ENCODE results near the gene PGAM1. TPM values are rescaled to one million over a fixed set of nuclear protein-coding genes. Genes with fewer than 3 reads are reported as not detected.
A peak's percentile ranks its signal among the peaks of the same experiment; 100 is the strongest.

Gene PGAM1
- total RNA-seq (2014; rRNA removed; shearing (Covaris generic)), result 1,144 and 1,237 TPM in 2 replicates
- 879 and 921 TPM in 2 replicates for polyA plus RNA-seq (2016; fragmentation: Nextera tagmentation; extraction: Ambion mirVana)

GRCh38 chr10:97425964-97426775 lies at the start of gene PGAM1:
Gene PGAM1 (plus strand): TSS chr10:97426191. CDS start chr10:97426308, 117 bp downstream.
- H3K36me3 ChIP-seq (ENCODE audit: low read depth), result peaks cover 18% of the 10 kb centered on the region
- 1% methylated on average over 70 to 82 of the region's 90 CpGs for WGBS, 2 experiments (ENCODE audit: low coverage in 1 of 2, low lambda C conversion rate in 2 of 2, missing lambda C conversion rate in 2 of 2)
- TF ChIP-seq EZH2phosphoT487 (IDR thresholded peaks at IDR 0.05; ENCODE audit: insufficient read depth, low read depth), result no peak
- no peak for TF ChIP-seq EZH2 (IDR thresholded peaks at IDR 0.05; ENCODE audit: insufficient read depth, poor library complexity, severe bottlenecking)
- no peaks in the 10 kb centered on the region for H3K27me3 ChIP-seq (replicated peaks; ENCODE audit: insufficient read depth)
- peaks cover 43% of the 10 kb centered on the region for H3K4me1 ChIP-seq (ENCODE audit: insufficient read depth)
- H3K9ac ChIP-seq, result peak within 1 kb of the TSS; percentile 84
- no peaks in the 10 kb centered on the region; the same call in 1 of the 2 replicates for H4K20me1 ChIP-seq (ENCODE audit: insufficient read depth)
- peaks cover 70% of the 10 kb centered on the region for H3F3A ChIP-seq (ENCODE audit: insufficient read depth)
- peak within 1 kb of the TSS; percentile 95 for H3K4me2 ChIP-seq (ENCODE audit: unreplicated experiment)
- in situ Hi-C loops (cut with MboI), result no loop called here
- peak within 1 kb of the TSS; percentile 88 for H3K4me3 ChIP-seq
- peak within 1 kb of the TSS; percentile 91 for H3K27ac ChIP-seq
- H3K79me2 ChIP-seq (ENCODE audit: insufficient read depth), result peaks cover 55% of the 10 kb centered on the region
- peak within 1 kb of the TSS; percentile 88 for H2AFZ ChIP-seq
- no peaks in the 10 kb centered on the region for H3K9me3 ChIP-seq (ENCODE audit: low read depth)
- H3K9me2 ChIP-seq (ENCODE audit: insufficient read depth), result no peaks in the 10 kb centered on the region
- peak; percentile 96 for DNase-seq

GRCh38 chr10:97376413-97376812 lies 49.6 kb upstream of the PGAM1 start:
- no peak overlapping the region for H3K4me3 ChIP-seq
- no peaks in the 10 kb centered on the region for H3K9me2 ChIP-seq (ENCODE audit: insufficient read depth)
- H2AFZ ChIP-seq, result no peak overlapping the region
- no peaks in the 10 kb centered on the region for H4K20me1 ChIP-seq (ENCODE audit: insufficient read depth)
- H3K79me2 ChIP-seq (ENCODE audit: insufficient read depth), result no peaks in the 10 kb centered on the region
- H3F3A ChIP-seq (ENCODE audit: insufficient read depth), result no peaks in the 10 kb centered on the region
- no peaks in the 10 kb centered on the region; the same call in 1 of the 2 replicates for H3K36me3 ChIP-seq (ENCODE audit: low read depth)
- TF ChIP-seq EZH2phosphoT487 (IDR thresholded peaks at IDR 0.05; ENCODE audit: insufficient read depth, low read depth) (no peak), EZH2 (IDR thresholded peaks at IDR 0.05; ENCODE audit: insufficient read depth, poor library complexity, severe bottlenecking) (no peak)
- H3K9me3 ChIP-seq (ENCODE audit: low read depth), result no peaks in the 10 kb centered on the region
- H3K27ac ChIP-seq, result no peak overlapping the region
- WGBS, 2 experiments (ENCODE audit: low coverage in 1 of 2, low lambda C conversion rate in 2 of 2, missing lambda C conversion rate in 2 of 2), result 82 to 83% methylated on average over 6 of the region's 6 CpGs
- no peak for DNase-seq
- H3K27me3 ChIP-seq (replicated peaks; ENCODE audit: insufficient read depth), result no peaks in the 10 kb centered on the region
- H3K4me1 ChIP-seq (ENCODE audit: insufficient read depth), result no peaks in the 10 kb centered on the region
- in situ Hi-C loops (cut with MboI), result no loop called here
- no peak overlapping the region for H3K4me2 ChIP-seq (ENCODE audit: unreplicated experiment)
- H3K9ac ChIP-seq, result no peak overlapping the region

GRCh38 chr10:97378933-97379921 lies 46.8 kb upstream of the PGAM1 start:
- TF ChIP-seq EZH2phosphoT487 (IDR thresholded peaks at IDR 0.05; ENCODE audit: insufficient read depth, low read depth) (no peak), EZH2 (IDR thresholded peaks at IDR 0.05; ENCODE audit: insufficient read depth, poor library complexity, severe bottlenecking) (no peak)
- no peak overlapping the region for H3K4me3 ChIP-seq
- no peaks in the 10 kb centered on the region for H3K27me3 ChIP-seq (replicated peaks; ENCODE audit: insufficient read depth)
- no peaks in the 10 kb centered on the region for H3K9me3 ChIP-seq (ENCODE audit: low read depth)
- no peak overlapping the region for H3K9ac ChIP-seq
- DNase-seq, result no peak
- no peak overlapping the region for H3K4me2 ChIP-seq (ENCODE audit: unreplicated experiment)
- 82 to 84% methylated on average over 15 of the region's 15 CpGs for WGBS, 2 experiments (ENCODE audit: low coverage in 1 of 2, low lambda C conversion rate in 2 of 2, missing lambda C conversion rate in 2 of 2)
- H3K79me2 ChIP-seq (ENCODE audit: insufficient read depth), result no peaks in the 10 kb centered on the region
- H4K20me1 ChIP-seq (ENCODE audit: insufficient read depth), result no peaks in the 10 kb centered on the region
- H3K36me3 ChIP-seq (ENCODE audit: low read depth), result no peaks in the 10 kb centered on the region; the same call in 1 of the 2 replicates
- H2AFZ ChIP-seq, result no peak overlapping the region
- H3F3A ChIP-seq (ENCODE audit: insufficient read depth), result no peaks in the 10 kb centered on the region
- in situ Hi-C loops (cut with MboI), result no loop called here
- H3K4me1 ChIP-seq (ENCODE audit: insufficient read depth), result no peaks in the 10 kb centered on the region
- H3K27ac ChIP-seq, result no peak overlapping the region
- H3K9me2 ChIP-seq (ENCODE audit: insufficient read depth), result no peaks in the 10 kb centered on the region

GRCh38 chr10:97380516-97380915 lies 45.5 kb upstream of the PGAM1 start:
- no peaks in the 10 kb centered on the region for H3K9me2 ChIP-seq (ENCODE audit: insufficient read depth)
- 85 to 94% methylated on average over 8 of the region's 8 CpGs for WGBS, 2 experiments (ENCODE audit: low coverage in 1 of 2, low lambda C conversion rate in 2 of 2, missing lambda C conversion rate in 2 of 2)
- H2AFZ ChIP-seq, result no peak overlapping the region
- no peak for TF ChIP-seq EZH2 (IDR thresholded peaks at IDR 0.05; ENCODE audit: insufficient read depth, poor library complexity, severe bottlenecking)
- no peak for TF ChIP-seq EZH2phosphoT487 (IDR thresholded peaks at IDR 0.05; ENCODE audit: insufficient read depth, low read depth)
- H3K27me3 ChIP-seq (replicated peaks; ENCODE audit: insufficient read depth), result no peaks in the 10 kb centered on the region
- H4K20me1 ChIP-seq (ENCODE audit: insufficient read depth), result no peaks in the 10 kb centered on the region
- no peak overlapping the region for H3K27ac ChIP-seq
- H3K4me3 ChIP-seq, result no peak overlapping the region
- DNase-seq, result no peak
- no peaks in the 10 kb centered on the region for H3K79me2 ChIP-seq (ENCODE audit: insufficient read depth)
- H3K9me3 ChIP-seq (ENCODE audit: low read depth), result no peaks in the 10 kb centered on the region
- no peak overlapping the region for H3K9ac ChIP-seq
- no peaks in the 10 kb centered on the region for H3F3A ChIP-seq (ENCODE audit: insufficient read depth)
- H3K36me3 ChIP-seq (ENCODE audit: low read depth), result no peaks in the 10 kb centered on the region; the same call in 1 of the 2 replicates
- H3K4me2 ChIP-seq (ENCODE audit: unreplicated experiment), result no peak overlapping the region
- H3K4me1 ChIP-seq (ENCODE audit: insufficient read depth), result no peaks in the 10 kb centered on the region
- in situ Hi-C loops (cut with MboI), result no loop called here

All from GM23248 (cell line).